H9 (cell line): ENCODE results near the gene NFXL1. TPM values are rescaled to one million over a fixed set of nuclear protein-coding genes. Genes with fewer than 3 reads are reported as not detected.
A peak's percentile ranks its signal among the peaks of the same experiment; 100 is the strongest.

Source experiments
- DNase-seq: peaks from one replicate; pipeline ENCODE4 v3.0.0-alpha.2; 2017
- H2AFZ ChIP-seq: one replicate; pipeline ENCODE4 v1.6.1; 2013; ENCODE audit warnings: mild to moderate bottlenecking, low read length, control low read depth, moderate library complexity
- H2AK5ac ChIP-seq: 2 replicates; pipeline ENCODE4 v1.6.1; 2013; ENCODE audit warnings: low read length, control low read depth, mixed read lengths; ENCODE audit not compliant: insufficient read length
- H2BK120ac ChIP-seq: one replicate; pipeline ENCODE4 v1.6.1; 2013; ENCODE audit warnings: low read depth, mild to moderate bottlenecking, low read length, control low read depth, inconsistent platforms; ENCODE audit not compliant: poor library complexity, severe bottlenecking
- H2BK12ac ChIP-seq: 2 replicates; pipeline ENCODE4 v1.6.1; 2013; ENCODE audit warnings: low read length, control low read depth, mixed read lengths, low read depth; ENCODE audit not compliant: insufficient read length
- H2BK15ac ChIP-seq: 2 replicates; pipeline ENCODE4 v1.6.1; 2013; ENCODE audit warnings: low read depth, low read length, control low read depth
- H2BK20ac ChIP-seq: one replicate; pipeline ENCODE4 v1.6.1; 2013; ENCODE audit warnings: low read depth, mild to moderate bottlenecking, low read length, control low read depth, inconsistent platforms; ENCODE audit not compliant: poor library complexity, severe bottlenecking
- H2BK5ac ChIP-seq: 2 replicates; pipeline ENCODE4 v1.6.1; 2013; ENCODE audit warnings: low read length, control low read depth, mixed read lengths; ENCODE audit not compliant: insufficient read length
- H3K14ac ChIP-seq: 2 replicates; pipeline ENCODE4 v1.6.1; 2013; ENCODE audit warnings: low read length, control low read depth; ENCODE audit not compliant: insufficient read depth
- H3K18ac ChIP-seq: 2 replicates; pipeline ENCODE4 v1.6.1; 2013; ENCODE audit warnings: low read depth, mild to moderate bottlenecking, mixed read lengths, low read length, control low read depth; ENCODE audit not compliant: insufficient read length
- H3K23ac ChIP-seq: 2 replicates; pipeline ENCODE4 v1.6.1; 2013; ENCODE audit warnings: low read length, control low read depth, mixed read lengths, low read depth; ENCODE audit not compliant: insufficient read length
- H3K23me2 ChIP-seq: 2 replicates; pipeline ENCODE4 v1.6.1; 2013; ENCODE audit warnings: low read depth, mild to moderate bottlenecking, mixed read lengths, low read length, control low read depth; ENCODE audit not compliant: insufficient read length, poor library complexity, severe bottlenecking
- H3K27ac ChIP-seq: 2 replicates; pipeline ENCODE4 v1.5.1; 2013; ENCODE audit warnings: low read length, control low read depth, mixed read lengths, low read depth; ENCODE audit not compliant: insufficient read length
- H3K27me3 ChIP-seq: 2 replicates; pipeline ENCODE4 v1.6.1; 2013; ENCODE audit warnings: low read length, control low read depth, inconsistent platforms; ENCODE audit not compliant: insufficient read depth
- H3K4ac ChIP-seq: 2 replicates; pipeline ENCODE4 v1.6.1; 2013; ENCODE audit warnings: low read depth, mild to moderate bottlenecking, control low read depth, inconsistent platforms, low read length, moderate library complexity
- H3K4me1 ChIP-seq: 2 replicates; pipeline ENCODE4 v1.6.1; 2013; ENCODE audit warnings: low read length, control low read depth, inconsistent platforms; ENCODE audit not compliant: insufficient read depth
- H3K4me2 ChIP-seq: 2 replicates; pipeline ENCODE4 v1.6.1; 2013; ENCODE audit warnings: low read length, control low read depth, mixed read lengths; ENCODE audit not compliant: insufficient read length, insufficient read depth
- H3K56ac ChIP-seq: 2 replicates; pipeline ENCODE4 v1.6.1; 2013; ENCODE audit warnings: low read depth, mild to moderate bottlenecking, mixed read lengths, low read length, control low read depth; ENCODE audit not compliant: insufficient read length
- H3K79me1 ChIP-seq: 2 replicates; pipeline ENCODE4 v1.6.1; 2013; ENCODE audit warnings: low read depth, mild to moderate bottlenecking, moderate library complexity, low read length, control low read depth, inconsistent platforms; ENCODE audit not compliant: insufficient read depth, poor library complexity, severe bottlenecking
- H3K79me2 ChIP-seq: 2 replicates; pipeline ENCODE4 v1.6.1; 2013; ENCODE audit warnings: low read length, control low read depth, inconsistent platforms; ENCODE audit not compliant: insufficient read depth
- H3K9ac ChIP-seq: 2 replicates; pipeline ENCODE4 v1.6.1; 2013; ENCODE audit warnings: low read length, control low read depth, mixed read lengths; ENCODE audit not compliant: insufficient read length; ENCODE audit errors: extremely low read depth
- H3K9me3 ChIP-seq: one replicate; pipeline ENCODE4 v1.6.1; 2013; ENCODE audit warnings: low read depth, low read length, inconsistent platforms; ENCODE audit not compliant: control insufficient read depth
- H3T11ph ChIP-seq: one replicate; pipeline ENCODE4 v1.6.1; 2013; ENCODE audit warnings: mild to moderate bottlenecking, low read length, control low read depth, inconsistent platforms
- H4K20me1 ChIP-seq: one replicate; pipeline ENCODE4 v1.6.1; 2013; ENCODE audit not compliant: control insufficient read depth, insufficient read length, insufficient read depth
- H4K5ac ChIP-seq: 2 replicates; pipeline ENCODE4 v1.6.1; 2013; ENCODE audit warnings: low read depth, mild to moderate bottlenecking, mixed read lengths, low read length, control low read depth; ENCODE audit not compliant: insufficient read length
- H4K8ac ChIP-seq: replicated peaks from 2 replicates; pipeline ENCODE4 v1.6.1; 2013; ENCODE audit warnings: low read length, control low read depth, mixed read lengths, low read depth; ENCODE audit not compliant: insufficient read length
- H4K91ac ChIP-seq: 2 replicates; pipeline ENCODE4 v1.6.1; 2013; ENCODE audit warnings: low read depth, mild to moderate bottlenecking, moderate library complexity, mixed read lengths, low read length, control low read depth; ENCODE audit not compliant: insufficient read length
- H3K27ac Mint-ChIP-seq, 3 experiments: 2 replicates in 2 of 3; 3 replicates in 1 of 3; pipeline ENCODE4 v1.8.0; 2020 to 2021; ENCODE audit warnings: mixed read lengths in 3 of 3, mild to moderate bottlenecking in 1 of 3, moderate library complexity in 1 of 3
- H3K27me3 Mint-ChIP-seq: 2 replicates; pipeline ENCODE4 v1.8.0; 2021; ENCODE audit warnings: low read depth, mild to moderate bottlenecking, moderate library complexity, mixed read lengths
- H3K36me3 Mint-ChIP-seq, 3 experiments: 2 replicates in 2 of 3; 3 replicates in 1 of 3; pipeline ENCODE4 v1.8.0; 2020 to 2021; ENCODE audit warnings: low read depth in 3 of 3, mixed read lengths in 3 of 3; ENCODE audit not compliant: insufficient read depth in 1 of 3
- H3K4me1 Mint-ChIP-seq, 2 experiments: 2 replicates each; pipeline ENCODE4 v1.8.0; 2020; ENCODE audit warnings: mixed read lengths in 2 of 2
- H3K4me3 Mint-ChIP-seq, 2 experiments: 2 replicates in 1 of 2; 3 replicates in 1 of 2; pipeline ENCODE4 v1.8.0; 2020 to 2021; ENCODE audit warnings: mild to moderate bottlenecking in 2 of 2, mixed read lengths in 2 of 2, moderate library complexity in 1 of 2
- H3K9me3 Mint-ChIP-seq, 2 experiments: 2 replicates in 1 of 2; 3 replicates in 1 of 2; pipeline ENCODE4 v1.8.0; 2020; ENCODE audit warnings: mild to moderate bottlenecking in 2 of 2, mixed read lengths in 2 of 2, moderate library complexity in 1 of 2
- WGBS: extraction: QIAGEN DNeasy Blood & Tissue Kit; methylation state at CpG from one replicate; pipeline ENCODE4 v1.1.7; 2013; ENCODE audit warnings: missing lambda C conversion rate, low lambda C conversion rate, mixed read lengths; ENCODE audit not compliant: insufficient read length; ENCODE audit errors: extremely low coverage; 5-methylcytosine and 5-hydroxymethylcytosine counted together
- total RNA-seq: library from RNA; stranded (reverse); gene quantifications from 2 replicates; pipeline ENCODE4 v1.2.1, GENCODE V29; 2021
- TF ChIP-seq, protein P1 (sequence below): fragments of 200-600 bp; sonication (generic); conservative IDR thresholded peaks from 3 replicates; pipeline ENCODE4 v1.8.0; 2021; ENCODE audit warnings: antibody characterized with exemption, mild to moderate bottlenecking

NFXL1 gene
- total RNA-seq, 1 experiment from 2014 or later, result 33.8 TPM

GRCh38 chr4:47933840-47934239, 19.5 kb upstream of the NFXL1 start:
- Histone ChIP-seq H3K4me1 (no peaks in the 10 kb centered on the region), H4K8ac (no peak overlapping the region), H3K18ac (no peak overlapping the region), H3K23ac (no peak overlapping the region), H2BK120ac (no peak overlapping the region), H3K14ac (no peak overlapping the region), H2AK5ac (no peak overlapping the region), H3K79me1 (no peaks in the 10 kb centered on the region), H2BK12ac (no peak overlapping the region), H3T11ph (no peak overlapping the region), H3K4me2 (no peak overlapping the region), H3K23me2 (no peaks in the 10 kb centered on the region), H3K27me3 (no peaks in the 10 kb centered on the region), H4K91ac (no peak overlapping the region), H3K56ac (no peak overlapping the region), H3K27ac (no peak overlapping the region), H3K9me3 (no peaks in the 10 kb centered on the region), H4K5ac (no peak overlapping the region), H3K4ac (no peak overlapping the region), H2BK15ac (no peak overlapping the region), H3K79me2 (no peaks in the 10 kb centered on the region), H4K20me1 (no peaks in the 10 kb centered on the region), H2BK5ac (no peak overlapping the region), H2BK20ac (no peak overlapping the region), H2AFZ (no peak overlapping the region), H3K9ac (no peak overlapping the region)
- no peak overlapping the region for H3K27ac Mint-ChIP-seq
- H3K9me3 Mint-ChIP-seq, result peaks cover 0 to 3% of the 10 kb centered on the region in 2 experiments; a peak in 2 of 5 replicates
- no peak for DNase-seq
- H3K4me1 Mint-ChIP-seq, result no peaks in the 10 kb centered on the region
- H3K36me3 Mint-ChIP-seq, result peaks cover 0 to 5% (median 0%) of the 10 kb centered on the region in 3 experiments; a peak in 2 of 7 replicates
- no CpG with 5 or more reads among the region's 4 CpGs for WGBS
- H3K4me3 Mint-ChIP-seq, result no peak overlapping the region
- H3K27me3 Mint-ChIP-seq, result no peaks in the 10 kb centered on the region
- TF ChIP-seq, protein P1, sequence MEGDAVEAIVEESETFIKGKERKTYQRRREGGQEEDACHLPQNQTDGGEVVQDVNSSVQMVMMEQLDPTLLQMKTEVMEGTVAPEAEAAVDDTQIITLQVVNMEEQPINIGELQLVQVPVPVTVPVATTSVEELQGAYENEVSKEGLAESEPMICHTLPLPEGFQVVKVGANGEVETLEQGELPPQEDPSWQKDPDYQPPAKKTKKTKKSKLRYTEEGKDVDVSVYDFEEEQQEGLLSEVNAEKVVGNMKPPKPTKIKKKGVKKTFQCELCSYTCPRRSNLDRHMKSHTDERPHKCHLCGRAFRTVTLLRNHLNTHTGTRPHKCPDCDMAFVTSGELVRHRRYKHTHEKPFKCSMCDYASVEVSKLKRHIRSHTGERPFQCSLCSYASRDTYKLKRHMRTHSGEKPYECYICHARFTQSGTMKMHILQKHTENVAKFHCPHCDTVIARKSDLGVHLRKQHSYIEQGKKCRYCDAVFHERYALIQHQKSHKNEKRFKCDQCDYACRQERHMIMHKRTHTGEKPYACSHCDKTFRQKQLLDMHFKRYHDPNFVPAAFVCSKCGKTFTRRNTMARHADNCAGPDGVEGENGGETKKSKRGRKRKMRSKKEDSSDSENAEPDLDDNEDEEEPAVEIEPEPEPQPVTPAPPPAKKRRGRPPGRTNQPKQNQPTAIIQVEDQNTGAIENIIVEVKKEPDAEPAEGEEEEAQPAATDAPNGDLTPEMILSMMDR, result peak; percentile 80
